T1000 (cell line): ENCODE measurements around the gene IDH3B.
A peak's percentile ranks its signal among the peaks of the same experiment; 100 is the strongest.

ENCODE experiments used
- DNase-seq: peaks from one replicate; lab custom pipeline; 2025; ENCODE audit warnings: mixed read lengths; lab: John Stamatoyannopoulos, UW

IDH3B gene

GRCh38 chr20:2656471-2657117, 7.4 kb downstream of the IDH3B start:
- no peak for DNase-seq

GRCh38 chr20:2655331-2656116, 8.5 kb downstream of the IDH3B start:
- DNase-seq: no peak

- no peak for DNase-seq
These were observed 9.2 kb downstream of the IDH3B start for GRCh38 chr20:2654831-2655230.

- no peak for DNase-seq
These were observed 9.6 kb downstream of the IDH3B start for GRCh38 chr20:2654384-2654822.

- DNase-seq: no peak
These were observed 10.2 kb downstream of the IDH3B start for GRCh38 chr20:2653556-2654383.

- DNase-seq: no peak
These were observed 11.1 kb downstream of the IDH3B start for GRCh38 chr20:2652724-2653555.

- peak; percentile 92 for DNase-seq
These were observed 12.0 kb downstream of the IDH3B start, which contains the start of gene NOP56 for GRCh38 chr20:2651772-2652723. TSS of gene NOP56 (plus strand) at chr20:2652632. CDS start at chr20:2652661, 29 bp downstream.

- no peak for DNase-seq
These were observed 20.3 kb downstream of the IDH3B start for GRCh38 chr20:2643708-2644107.

- DNase-seq: no peak
These were observed 23.1 kb downstream of the IDH3B start for GRCh38 chr20:2640899-2641298.

- DNase-seq: no peak
These were observed 23.8 kb downstream of the IDH3B start for GRCh38 chr20:2640260-2640659.

GRCh38 chr20:2637246-2637645, 26.8 kb downstream of the IDH3B start:
- DNase-seq: no peak

- DNase-seq: no peak
These were observed 30.6 kb downstream of the IDH3B start for GRCh38 chr20:2633381-2633780.

- DNase-seq: no peak
These were observed 32.8 kb downstream of the IDH3B start for GRCh38 chr20:2631228-2631627.

GRCh38 chr20:2626853-2627541, 37.0 kb downstream of the IDH3B start:
- DNase-seq: peak; percentile 85

- no peak for DNase-seq
These were observed 39.0 kb downstream of the IDH3B start for GRCh38 chr20:2625062-2625461.

- DNase-seq: no peak
These were observed 39.8 kb downstream of the IDH3B start for GRCh38 chr20:2624190-2624589.

GRCh38 chr20:2619961-2620595, 43.9 kb downstream of the IDH3B start:
- DNase-seq: no peak

- no peak for DNase-seq
These were observed 44.7 kb downstream of the IDH3B start for GRCh38 chr20:2619337-2619736.

GRCh38 chr20:2618815-2619214, 45.2 kb downstream of the IDH3B start:
- DNase-seq: no peak
